NCI-H2196 treated with DMSO at 0.1 percent for 48 hours (cell line): ENCODE measurements around the gene ZCCHC24.

Source experiments
- DNase-seq: peaks from one replicate; lab custom pipeline; 2025; ENCODE audit not compliant: unreplicated experiment; lab: John Stamatoyannopoulos, UW

ZCCHC24 gene

GRCh38 chr10:79372871-79373270 lies 72.6 kb downstream of the ZCCHC24 start:
- no peak for DNase-seq

GRCh38 chr10:79367426-79368189 lies 77.8 kb downstream of the ZCCHC24 start:
- no peak for DNase-seq

GRCh38 chr10:79361726-79362397 lies 83.6 kb downstream of the ZCCHC24 start:
- no peak for DNase-seq

- DNase-seq: no peak
Observed at GRCh38 chr10:79360499-79361342, 84.7 kb downstream of the ZCCHC24 start.

- no peak for DNase-seq
Observed at GRCh38 chr10:79359816-79360498, 85.5 kb downstream of the ZCCHC24 start.

GRCh38 chr10:79358811-79359210 lies 86.6 kb downstream of the ZCCHC24 start:
- DNase-seq: no peak

GRCh38 chr10:79357180-79357579 lies 88.2 kb downstream of the ZCCHC24 start:
- DNase-seq: no peak

- DNase-seq: no peak
Observed at GRCh38 chr10:79356104-79356503, 89.3 kb downstream of the ZCCHC24 start.

GRCh38 chr10:79355420-79356017 lies 89.9 kb downstream of the ZCCHC24 start:
- no peak for DNase-seq

GRCh38 chr10:79354615-79355014 lies 90.8 kb downstream of the ZCCHC24 start:
- no peak for DNase-seq

- no peak for DNase-seq
Observed at GRCh38 chr10:79354141-79354540, 91.3 kb downstream of the ZCCHC24 start.

- no peak for DNase-seq
Observed at GRCh38 chr10:79353726-79354125, 91.7 kb downstream of the ZCCHC24 start.

- no peak for DNase-seq
Observed at GRCh38 chr10:79353000-79353406, 92.4 kb downstream of the ZCCHC24 start.

- no peak for DNase-seq
Observed at GRCh38 chr10:79352035-79352877, 93.2 kb downstream of the ZCCHC24 start.

GRCh38 chr10:79351332-79351731 lies 94.1 kb downstream of the ZCCHC24 start:
- DNase-seq: no peak

- DNase-seq: no peak
Observed at GRCh38 chr10:79350407-79351154, 94.8 kb downstream of the ZCCHC24 start.

GRCh38 chr10:79349766-79350406 lies 95.5 kb downstream of the ZCCHC24 start:
- no peak for DNase-seq

GRCh38 chr10:79349072-79349491 lies 96.3 kb downstream of the ZCCHC24 start:
- no peak for DNase-seq

GRCh38 chr10:79348640-79348988 lies 96.8 kb downstream of the ZCCHC24 start:
- DNase-seq: no peak
